GM23248 (cell line): ENCODE data around the gene POLR1G. TPM values are rescaled to one million over a fixed set of nuclear protein-coding genes. Genes with fewer than 3 reads are reported as not detected.
A peak's percentile ranks its signal among the peaks of the same experiment; 100 is the strongest.

ENCODE experiments used
- DNase-seq: peaks from one replicate; pipeline ENCODE4 v3.0.0-alpha.2; 2015
- H2AFZ ChIP-seq: fragments of 200-600 bp; sonication (generic); 2 replicates; pipeline ENCODE4 v1.6.1; 2016; ENCODE audit warnings: antibody characterized with exemption
- H3F3A ChIP-seq: fragments of 200-600 bp; sonication (generic); 2 replicates; pipeline ENCODE4 v1.6.1; 2016; ENCODE audit warnings: mild to moderate bottlenecking, antibody characterized with exemption, mixed run types; ENCODE audit not compliant: insufficient read depth
- H3K27ac ChIP-seq: fragments of 200-600 bp; sonication (generic); 2 replicates; pipeline ENCODE4 v1.5.1; 2016; ENCODE audit warnings: mild to moderate bottlenecking
- H3K27me3 ChIP-seq: fragments of 200-600 bp; sonication (generic); replicated peaks from 2 replicates; pipeline ENCODE4 v1.6.1; 2016; ENCODE audit warnings: mild to moderate bottlenecking; ENCODE audit not compliant: insufficient read depth
- H3K36me3 ChIP-seq: fragments of 200-600 bp; sonication (generic); 2 replicates; pipeline ENCODE4 v1.6.1; 2016; ENCODE audit warnings: low read depth, mild to moderate bottlenecking
- H3K4me1 ChIP-seq: fragments of 200-600 bp; sonication (generic); 2 replicates; pipeline ENCODE4 v1.6.1; 2016; ENCODE audit warnings: mild to moderate bottlenecking; ENCODE audit not compliant: insufficient read depth
- H3K4me2 ChIP-seq: fragments of 200-600 bp; sonication (generic); one replicate; pipeline ENCODE4 v1.6.1; 2016; ENCODE audit warnings: mild to moderate bottlenecking; ENCODE audit not compliant: unreplicated experiment
- H3K4me3 ChIP-seq: fragments of 200-600 bp; sonication (generic); 2 replicates; pipeline ENCODE4 v1.5.1; 2016; ENCODE audit warnings: mild to moderate bottlenecking
- H3K79me2 ChIP-seq: fragments of 200-600 bp; sonication (generic); 2 replicates; pipeline ENCODE4 v1.6.1; 2016; ENCODE audit warnings: mild to moderate bottlenecking; ENCODE audit not compliant: insufficient read depth
- H3K9ac ChIP-seq: fragments of 200-600 bp; sonication (generic); 2 replicates; pipeline ENCODE4 v1.6.1; 2016; ENCODE audit warnings: mild to moderate bottlenecking
- H3K9me2 ChIP-seq: fragments of 200-600 bp; sonication (generic); 2 replicates; pipeline ENCODE4 v1.6.1; 2016; ENCODE audit warnings: mixed run types, mild to moderate bottlenecking, moderate library complexity; ENCODE audit not compliant: insufficient read depth
- H3K9me3 ChIP-seq: fragments of 200-600 bp; sonication (generic); one replicate; pipeline ENCODE4 v1.6.1; 2017; ENCODE audit warnings: low read depth
- H4K20me1 ChIP-seq: fragments of 200-600 bp; sonication (generic); 2 replicates; pipeline ENCODE4 v1.6.0; 2016; ENCODE audit not compliant: insufficient read depth
- EZH2 ChIP-seq: fragments of 200-600 bp; sonication (generic); IDR thresholded peaks from 2 replicates; pipeline ENCODE4 v1.6.1; 2018; ENCODE audit warnings: antibody characterized with exemption, mild to moderate bottlenecking; ENCODE audit not compliant: insufficient read depth, poor library complexity, severe bottlenecking
- EZH2phosphoT487 ChIP-seq: fragments of 200-600 bp; sonication (generic); IDR thresholded peaks from 2 replicates; pipeline ENCODE4 v1.6.1; 2018; ENCODE audit warnings: antibody characterized with exemption, moderate library complexity, mild to moderate bottlenecking, low read depth; ENCODE audit not compliant: insufficient read depth
- WGBS, 2 experiments: methylation state at CpG; one replicate each; pipeline ENCODE4 v1.1.6; 2015 to 2017; ENCODE audit warnings: low lambda C conversion rate in 2 of 2, low coverage in 1 of 2; ENCODE audit errors: missing lambda C conversion rate in 2 of 2; 5-methylcytosine and 5-hydroxymethylcytosine counted together
- in situ Hi-C: fragments of 300-500 bp; cut with MboI; formaldehyde crosslinking; loops from 2 replicates; pipeline ENCODE4 v1.15.0; 2020
- polyA plus RNA-seq: library from polyadenylated mRNA; unstranded; fragments of >200 nt; fragmentation: Nextera tagmentation; extraction: Ambion mirVana; gene quantifications from 2 replicates; pipeline ENCODE4 v1.2.1, GENCODE V29; 2016
- total RNA-seq: library from RNA; depleted of rRNA; stranded (reverse); fragments of >200 nt; shearing (Covaris generic); gene quantifications from 2 replicates; pipeline ENCODE4 v1.2.3, GENCODE V29; 2014

Gene POLR1G
- total and polyA plus RNA-seq, 2 experiments from 2014 or later: 8.8 to 10.8 TPM

DNA sequence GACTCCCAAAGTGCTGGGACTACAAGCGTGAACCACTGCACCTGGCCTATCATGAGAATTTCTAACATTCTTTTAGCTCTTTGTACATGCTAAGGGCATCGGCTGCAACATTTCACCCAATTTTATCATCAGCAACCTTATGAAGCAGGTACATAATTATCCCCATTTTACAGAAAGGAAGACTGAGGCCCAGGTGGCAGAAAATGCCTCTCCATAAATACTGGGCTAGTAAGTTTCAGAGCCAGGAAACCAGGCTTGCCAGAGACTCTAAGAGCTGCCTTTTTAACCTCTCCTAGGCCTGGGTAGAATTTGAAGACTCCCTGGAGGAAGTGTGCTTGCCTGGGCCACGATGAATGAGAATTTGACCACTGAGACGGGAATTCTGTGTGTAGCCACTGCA is 38.3 kb upstream of the POLR1G start:
- no peak overlapping the region for H3K27ac ChIP-seq
- H3K79me2 ChIP-seq: peaks cover 18% of the 10 kb centered on the region
- H3K9me2 ChIP-seq: no peaks in the 10 kb centered on the region
- no peaks in the 10 kb centered on the region for H3F3A ChIP-seq
- in situ Hi-C loops: no loop called here
- no peaks in the 10 kb centered on the region for H3K36me3 ChIP-seq
- H3K4me2 ChIP-seq: no peak overlapping the region
- H3K4me1 ChIP-seq: peaks cover 11% of the 10 kb centered on the region
- no peak overlapping the region for H2AFZ ChIP-seq
- WGBS, 2 experiments: 98 to 99% methylated on average over 4 of the region's 4 CpGs
- no peak overlapping the region for H3K4me3 ChIP-seq
- no peak overlapping the region for H3K9ac ChIP-seq
- H3K9me3 ChIP-seq: no peaks in the 10 kb centered on the region
- H4K20me1 ChIP-seq: no peaks in the 10 kb centered on the region
- DNase-seq: no peak
- H3K27me3 ChIP-seq: no peaks in the 10 kb centered on the region
- TF ChIP-seq EZH2phosphoT487 (no peak), EZH2 (no peak)

DNA sequence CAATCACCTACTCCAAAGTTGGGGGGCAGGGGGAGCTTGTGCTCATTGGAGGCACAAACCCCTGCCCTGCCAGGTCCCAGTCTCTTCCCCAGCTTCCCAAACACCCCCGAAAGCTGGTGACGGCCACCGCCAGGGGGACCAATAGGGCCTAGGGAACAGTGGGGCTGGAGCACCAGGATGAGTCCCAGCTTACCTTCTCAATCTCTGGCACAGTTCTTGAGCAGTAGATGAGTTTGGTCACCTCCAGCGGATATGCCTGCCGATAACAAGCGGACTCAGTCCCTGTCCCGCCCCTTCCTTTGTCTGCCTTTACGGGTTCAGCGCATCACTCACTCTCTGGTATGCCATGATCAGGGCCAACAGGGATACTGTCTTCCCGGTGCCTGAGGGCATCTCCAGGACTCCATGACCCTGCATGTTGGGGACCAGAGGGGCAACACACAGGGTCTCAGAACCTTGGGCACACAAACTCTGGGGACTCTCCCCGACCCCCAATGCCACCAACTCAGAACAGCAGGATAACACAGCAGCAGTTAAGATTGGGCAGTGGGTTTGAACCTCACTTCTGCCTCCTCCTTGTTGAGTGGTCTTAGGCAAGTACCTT is 37.6 kb upstream of the POLR1G start:
- H3K9me3 ChIP-seq: no peaks in the 10 kb centered on the region
- H3K4me2 ChIP-seq: peak overlapping the region; percentile 92
- H3K9me2 ChIP-seq: no peaks in the 10 kb centered on the region
- H3K4me3 ChIP-seq: no peak overlapping the region
- no peak for DNase-seq
- H3K9ac ChIP-seq: no peak overlapping the region
- peaks cover 18% of the 10 kb centered on the region for H3K79me2 ChIP-seq
- no peak overlapping the region for H2AFZ ChIP-seq
- no peaks in the 10 kb centered on the region for H4K20me1 ChIP-seq
- no peaks in the 10 kb centered on the region for H3K36me3 ChIP-seq
- 92 to 95% methylated on average over 11 of the region's 11 CpGs for WGBS, 2 experiments
- peaks cover 11% of the 10 kb centered on the region for H3K4me1 ChIP-seq
- H3F3A ChIP-seq: no peaks in the 10 kb centered on the region
- TF ChIP-seq EZH2phosphoT487: no peak
- no peak for TF ChIP-seq EZH2
- no peaks in the 10 kb centered on the region for H3K27me3 ChIP-seq
- in situ Hi-C loops: no loop called here
- H3K27ac ChIP-seq: no peak overlapping the region

- Histone ChIP-seq H3K36me3 (no peaks in the 10 kb centered on the region), H3K27ac (peak within 1 kb of the TSS; percentile 80), H3K4me1 (peaks cover 11% of the 10 kb centered on the region), H3K79me2 (peaks cover 18% of the 10 kb centered on the region), H3F3A (0 out of 2 replicates have a peak, but pooled peaks cover under 1% of the 10 kb centered on the region), H3K9me3 (no peaks in the 10 kb centered on the region), H3K4me2 (peak within 1 kb of the TSS; percentile 92), H3K4me3 (peak within 1 kb of the TSS; percentile 79), H3K9me2 (no peaks in the 10 kb centered on the region), H2AFZ (peak within 1 kb of the TSS; percentile 87), H4K20me1 (no peaks in the 10 kb centered on the region), H3K9ac (peak within 1 kb of the TSS; percentile 79), H3K27me3 (no peaks in the 10 kb centered on the region)
- in situ Hi-C loops: no loop called here
- WGBS, 2 experiments: 1 to 5% methylated on average over 34 to 55 of the region's 55 CpGs
- peak; percentile 99 for DNase-seq
- TF ChIP-seq EZH2phosphoT487 (no peak), EZH2 (no peak)
These were observed 35.8 kb upstream of the POLR1G start, which contains the start of gene ERCC2 for GRCh38 chr19:45370410-45371204. ERCC2 (minus strand) TSS chr19:45370573; CDS start chr19:45370540, 33 bp downstream.

GRCh38 chr19:45376045-45376724 is 30.3 kb upstream of the POLR1G start:
- in situ Hi-C loops: no loop called here
- DNase-seq: peak; percentile 88
- H3K36me3 ChIP-seq: no peaks in the 10 kb centered on the region
- no peaks in the 10 kb centered on the region for H4K20me1 ChIP-seq
- peaks cover 27% of the 10 kb centered on the region for H3K4me1 ChIP-seq
- H3K9me3 ChIP-seq: no peaks in the 10 kb centered on the region
- no peak overlapping the region for H3K4me3 ChIP-seq
- H3K4me2 ChIP-seq: peak overlapping the region; percentile 55
- 37 to 41% methylated on average over 13 of the region's 13 CpGs for WGBS, 2 experiments
- H3K9ac ChIP-seq: no peak overlapping the region
- peaks cover 35% of the 10 kb centered on the region for H3F3A ChIP-seq
- H2AFZ ChIP-seq: peak overlapping the region; percentile 33
- no peaks in the 10 kb centered on the region for H3K27me3 ChIP-seq
- no peaks in the 10 kb centered on the region for H3K9me2 ChIP-seq
- H3K79me2 ChIP-seq: no peaks in the 10 kb centered on the region
- TF ChIP-seq EZH2 (no peak), EZH2phosphoT487 (no peak)
- peak overlapping the region; percentile 74 for H3K27ac ChIP-seq
